KMS-11 (cell line): Measurements from ENCODE around the gene RC3H1.

Source experiments
- H2AFZ ChIP-seq: fragments of 200-600 bp; sonication (generic); 2 replicates; pipeline ENCODE4 v1.6.1; 2016; ENCODE audit warnings: antibody characterized with exemption, mixed run types, low read depth
- H3K27ac ChIP-seq: fragments of 200-600 bp; sonication (generic); 2 replicates; pipeline ENCODE4 v1.6.1; 2016; ENCODE audit warnings: mild to moderate bottlenecking, mixed run types
- H3K27me3 ChIP-seq: fragments of 200-600 bp; sonication (generic); 2 replicates; pipeline ENCODE4 v1.6.1; 2017; ENCODE audit warnings: mild to moderate bottlenecking, low read depth, mixed run types, moderate library complexity; ENCODE audit not compliant: insufficient read depth
- H3K36me3 ChIP-seq: fragments of 200-600 bp; sonication (generic); 2 replicates; pipeline ENCODE4 v1.6.1; 2017; ENCODE audit warnings: mild to moderate bottlenecking, mixed run types; ENCODE audit not compliant: insufficient read depth
- H3K4me1 ChIP-seq: fragments of 200-600 bp; sonication (generic); 2 replicates; pipeline ENCODE4 v1.6.1; 2016; ENCODE audit warnings: mild to moderate bottlenecking, low read depth, mixed run types; ENCODE audit not compliant: poor library complexity, severe bottlenecking
- H3K4me2 ChIP-seq: fragments of 200-600 bp; sonication (generic); 2 replicates; pipeline ENCODE4 v1.7.0; 2016; ENCODE audit warnings: mild to moderate bottlenecking, mixed run types
- H3K4me3 ChIP-seq: fragments of 200-600 bp; sonication (generic); IDR thresholded peaks from 2 replicates; pipeline ENCODE4 v1.6.1; 2017; ENCODE audit warnings: low read depth, low read length, mixed read lengths; ENCODE audit not compliant: insufficient read depth
- H3K79me2 ChIP-seq: fragments of 200-600 bp; sonication (generic); 2 replicates; pipeline ENCODE4 v1.6.1; 2016; ENCODE audit warnings: low read depth, mixed run types; ENCODE audit not compliant: insufficient read depth
- H3K9ac ChIP-seq: fragments of 200-600 bp; sonication (generic); 2 replicates; pipeline ENCODE4 v1.6.1; 2016; ENCODE audit warnings: mild to moderate bottlenecking, mixed run types
- H4K20me1 ChIP-seq: fragments of 200-600 bp; sonication (generic); 2 replicates; pipeline ENCODE4 v1.6.1; 2016; ENCODE audit warnings: mild to moderate bottlenecking, mixed run types; ENCODE audit not compliant: insufficient read depth
- CTCF ChIP-seq: fragments of 200-600 bp; sonication (generic); conservative IDR thresholded peaks from 2 replicates; pipeline ENCODE4 v1.6.1; 2017; ENCODE audit warnings: low read depth, mild to moderate bottlenecking, antibody characterized with exemption, low read length, moderate library complexity, mixed read lengths

The RC3H1 gene

DNA sequence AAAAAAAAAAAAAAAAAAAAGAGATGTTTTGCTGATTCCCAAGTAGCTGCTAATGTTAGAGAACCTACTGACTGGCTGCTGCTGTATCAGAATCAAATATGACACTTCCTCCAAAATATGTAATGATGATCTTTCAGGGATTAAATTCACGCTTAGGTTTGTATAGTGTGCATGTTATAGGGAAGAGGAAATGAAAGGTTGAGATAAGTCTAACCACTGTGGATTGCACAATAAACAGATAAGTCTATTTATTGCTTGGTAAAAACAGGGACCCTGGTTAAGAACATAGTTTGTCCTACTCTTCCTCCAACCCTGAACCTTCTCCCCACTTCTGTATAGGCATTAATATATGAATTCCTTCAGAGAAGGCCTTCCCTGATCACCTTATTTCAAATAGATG, 13.2 kb downstream of the RC3H1 start:
- peaks cover 23% of the 10 kb centered on the region for H4K20me1 ChIP-seq
- 0 out of 2 replicates have a peak, but pooled peaks cover 6% of the 10 kb centered on the region for H3K36me3 ChIP-seq
- no peak overlapping the region for H3K27ac ChIP-seq
- H3K9ac ChIP-seq = no peak overlapping the region
- H3K4me2 ChIP-seq = no peak overlapping the region
- H3K27me3 ChIP-seq = no peaks in the 10 kb centered on the region
- peaks cover 96% of the 10 kb centered on the region for H3K79me2 ChIP-seq
- no peak for TF ChIP-seq CTCF
- H2AFZ ChIP-seq = no peak overlapping the region
- H3K4me1 ChIP-seq = peaks cover 7% of the 10 kb centered on the region
- no peak overlapping the region for H3K4me3 ChIP-seq

- Histone ChIP-seq H4K20me1 (peaks cover 18% of the 10 kb centered on the region), H3K9ac (no peak overlapping the region), H3K4me2 (no peak overlapping the region), H3K4me1 (peaks cover 7% of the 10 kb centered on the region), H3K79me2 (peaks cover 94% of the 10 kb centered on the region), H2AFZ (no peak overlapping the region), H3K36me3 (0 out of 2 replicates have a peak, but pooled peaks cover 6% of the 10 kb centered on the region), H3K27ac (no peak overlapping the region), H3K27me3 (no peaks in the 10 kb centered on the region), H3K4me3 (no peak overlapping the region)
- no peak for TF ChIP-seq CTCF
These were observed 13.9 kb downstream of the RC3H1 start for GRCh38 chr1:174008269-174008668.

DNA sequence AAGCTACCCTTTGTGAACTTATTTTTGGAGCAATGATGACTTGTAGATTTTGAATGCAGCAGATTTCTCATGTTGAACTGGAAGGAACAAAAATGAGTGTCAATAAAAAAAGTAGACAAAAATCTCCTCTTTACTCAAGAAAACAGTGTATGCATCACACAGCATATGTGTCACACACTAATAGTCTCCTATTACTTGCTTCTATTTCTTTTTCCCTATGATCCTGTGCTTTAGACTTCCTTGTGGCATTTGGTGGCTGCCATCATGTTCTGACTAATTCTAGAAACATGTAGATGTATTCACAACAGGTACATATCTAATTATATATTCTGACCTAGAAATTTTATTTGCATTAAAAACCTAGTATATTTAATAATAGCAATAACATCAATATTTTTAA, 14.3 kb downstream of the RC3H1 start:
- Histone ChIP-seq H3K4me1 (peaks cover 7% of the 10 kb centered on the region), H2AFZ (no peak overlapping the region), H3K4me2 (no peak overlapping the region), H3K4me3 (no peak overlapping the region), H4K20me1 (peaks cover 20% of the 10 kb centered on the region), H3K9ac (no peak overlapping the region), H3K27me3 (no peaks in the 10 kb centered on the region), H3K27ac (no peak overlapping the region), H3K36me3 (0 out of 2 replicates have a peak, but pooled peaks cover 6% of the 10 kb centered on the region), H3K79me2 (peaks cover 93% of the 10 kb centered on the region)
- no peak for TF ChIP-seq CTCF

DNA sequence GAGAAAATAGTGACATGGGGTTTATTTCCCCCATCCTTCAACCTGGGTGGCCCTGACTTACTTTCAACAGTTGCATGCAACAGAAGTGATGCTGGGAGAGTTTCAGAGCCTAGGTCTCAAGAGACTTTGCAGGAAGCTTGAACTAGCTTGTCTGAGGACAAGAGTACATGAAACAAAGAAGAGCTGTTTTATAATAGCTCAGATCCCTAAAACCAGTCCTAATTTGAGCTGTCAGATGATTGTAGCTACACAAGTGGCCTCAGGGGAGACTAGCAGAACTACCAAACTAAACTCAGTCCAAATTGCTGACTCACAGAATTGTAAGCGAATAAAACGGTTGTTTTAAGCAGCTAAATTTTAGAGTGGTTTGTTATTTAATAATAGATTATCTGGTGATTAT, 17.1 kb downstream of the RC3H1 start:
- peaks cover 91% of the 10 kb centered on the region for H3K79me2 ChIP-seq
- H4K20me1 ChIP-seq = peaks cover 20% of the 10 kb centered on the region
- H3K27ac ChIP-seq = no peak overlapping the region
- H3K4me1 ChIP-seq = peaks cover 15% of the 10 kb centered on the region
- no peaks in the 10 kb centered on the region for H3K27me3 ChIP-seq
- H2AFZ ChIP-seq = no peak overlapping the region
- no peak for TF ChIP-seq CTCF
- no peak overlapping the region for H3K9ac ChIP-seq
- H3K4me3 ChIP-seq = no peak overlapping the region
- H3K4me2 ChIP-seq = no peak overlapping the region
- no peaks in the 10 kb centered on the region for H3K36me3 ChIP-seq
